ENCODE data around the gene NEDD9.

The NEDD9 gene

GRCh38 chr6:11265932-11266331, 33.5 kb upstream of the NEDD9 start:
- H3F3A ChIP-seq (ENCODE audit: control insufficient read depth, insufficient read depth): no peaks in the 10 kb centered on the region

GRCh38 chr6:11264100-11264499, 31.6 kb upstream of the NEDD9 start:
- TF ChIP-seq EZH2phosphoT487 (IDR thresholded peaks at IDR 0.05; ENCODE audit: borderline replicate concordance, low read length) (no peak), CTCF (IDR thresholded peaks at IDR 0.05; ENCODE audit: low read depth, low read length, poor library complexity, severe bottlenecking) (no peak)
- Histone ChIP-seq H3K27me3 (ENCODE audit: control insufficient read depth, low read length) (no peaks in the 10 kb centered on the region), H3K4me1 (ENCODE audit: control insufficient read depth, low read length) (peaks cover 2% of the 10 kb centered on the region), H3K4me2 (ENCODE audit: low read length) (no peak overlapping the region), H3K9me2 (replicated peaks; ENCODE audit: control insufficient read depth, low read length) (no peaks in the 10 kb centered on the region), H3K27ac (ENCODE audit: low read depth, low read length) (no peak overlapping the region), H3F3A (ENCODE audit: control insufficient read depth, insufficient read depth) (no peaks in the 10 kb centered on the region), H3K9me3 (ENCODE audit: control insufficient read depth, insufficient read depth, low read length) (no peaks in the 10 kb centered on the region), H4K20me1 (ENCODE audit: control insufficient read depth, insufficient read depth, low read depth, low read length) (no peaks in the 10 kb centered on the region), H3K36me3 (ENCODE audit: control insufficient read depth, low read length) (no peaks in the 10 kb centered on the region), H3K4me3 (ENCODE audit: low read length) (no peak overlapping the region), H3K79me2 (ENCODE audit: control insufficient read depth, low read length) (no peaks in the 10 kb centered on the region)

More at GRCh38 chr6:11265932-11266331, 33.5 kb upstream of the NEDD9 start:
- Histone ChIP-seq H3K9me2 (replicated peaks; ENCODE audit: control insufficient read depth, low read length) (no peaks in the 10 kb centered on the region), H3K36me3 (ENCODE audit: control insufficient read depth, low read length) (no peaks in the 10 kb centered on the region), H3K4me1 (ENCODE audit: control insufficient read depth, low read length) (peaks cover 9% of the 10 kb centered on the region), H4K20me1 (ENCODE audit: control insufficient read depth, insufficient read depth, low read depth, low read length) (no peaks in the 10 kb centered on the region), H3K27ac (ENCODE audit: low read depth, low read length) (no peak overlapping the region), H3K79me2 (ENCODE audit: control insufficient read depth, low read length) (no peaks in the 10 kb centered on the region), H3K9me3 (ENCODE audit: control insufficient read depth, insufficient read depth, low read length) (no peaks in the 10 kb centered on the region), H3K4me2 (ENCODE audit: low read length) (no peak overlapping the region), H3K4me3 (ENCODE audit: low read length) (no peak overlapping the region), H3K27me3 (ENCODE audit: control insufficient read depth, low read length) (no peaks in the 10 kb centered on the region)
- no peak for TF ChIP-seq CTCF (IDR thresholded peaks at IDR 0.05; ENCODE audit: low read depth, low read length, poor library complexity, severe bottlenecking)
- no peak for TF ChIP-seq EZH2phosphoT487 (IDR thresholded peaks at IDR 0.05; ENCODE audit: borderline replicate concordance, low read length)

- no peaks in the 10 kb centered on the region for H3K36me3 ChIP-seq (ENCODE audit: control insufficient read depth, low read length)
- H3K27ac ChIP-seq (ENCODE audit: low read depth, low read length): no peak overlapping the region
- no peaks in the 10 kb centered on the region for H3K79me2 ChIP-seq (ENCODE audit: control insufficient read depth, low read length)
- no peak overlapping the region for H3K4me3 ChIP-seq (ENCODE audit: low read length)
- peaks cover 9% of the 10 kb centered on the region for H3K4me1 ChIP-seq (ENCODE audit: control insufficient read depth, low read length)
- no peaks in the 10 kb centered on the region for H3K27me3 ChIP-seq (ENCODE audit: control insufficient read depth, low read length)
- no peaks in the 10 kb centered on the region for H3F3A ChIP-seq (ENCODE audit: control insufficient read depth, insufficient read depth)
- H3K4me2 ChIP-seq (ENCODE audit: low read length): no peak overlapping the region
- H4K20me1 ChIP-seq (ENCODE audit: control insufficient read depth, insufficient read depth, low read depth, low read length): no peaks in the 10 kb centered on the region
- TF ChIP-seq EZH2phosphoT487 (IDR thresholded peaks at IDR 0.05; ENCODE audit: borderline replicate concordance, low read length) (no peak), CTCF (IDR thresholded peaks at IDR 0.05; ENCODE audit: low read depth, low read length, poor library complexity, severe bottlenecking) (no peak)
- H3K9me3 ChIP-seq (ENCODE audit: control insufficient read depth, insufficient read depth, low read length): no peaks in the 10 kb centered on the region
- no peaks in the 10 kb centered on the region for H3K9me2 ChIP-seq (replicated peaks; ENCODE audit: control insufficient read depth, low read length)
Observed at GRCh38 chr6:11263291-11263775, 30.9 kb upstream of the NEDD9 start.
